ENCODE measurements around the gene RGS7BP.

RGS7BP gene

GRCh38 chr5:64566310-64566916 lies 60.6 kb downstream of the RGS7BP start:
- DNase-seq: no peak

GRCh38 chr5:64569858-64570257 lies 64.0 kb downstream of the RGS7BP start:
- no peak for DNase-seq

- DNase-seq: no peak
Measured at GRCh38 chr5:64570395-64570996, 64.7 kb downstream of the RGS7BP start.

GRCh38 chr5:64575561-64575960 lies 69.7 kb downstream of the RGS7BP start:
- DNase-seq: no peak

GRCh38 chr5:64576250-64576649 lies 70.4 kb downstream of the RGS7BP start:
- DNase-seq: no peak

GRCh38 chr5:64585646-64586045 lies 79.8 kb downstream of the RGS7BP start:
- no peak for DNase-seq

- no peak for DNase-seq
Measured at GRCh38 chr5:64587370-64587769, 81.6 kb downstream of the RGS7BP start.

GRCh38 chr5:64592730-64593341 lies 87.0 kb downstream of the RGS7BP start:
- no peak for DNase-seq

- no peak for DNase-seq
Measured at GRCh38 chr5:64594025-64594424, 88.2 kb downstream of the RGS7BP start.

- no peak for DNase-seq
Measured at GRCh38 chr5:64594601-64595000, 88.8 kb downstream of the RGS7BP start.

- no peak for DNase-seq
Measured at GRCh38 chr5:64595031-64595855, 89.4 kb downstream of the RGS7BP start.

GRCh38 chr5:64599226-64599625 lies 93.4 kb downstream of the RGS7BP start:
- DNase-seq: no peak

GRCh38 chr5:64603676-64604075 lies 97.9 kb downstream of the RGS7BP start:
- no peak for DNase-seq

GRCh38 chr5:64606926-64607325 lies 101.1 kb downstream of the RGS7BP start:
- DNase-seq: no peak

GRCh38 chr5:64612344-64612961 lies 106.6 kb downstream of the RGS7BP start:
- no peak for DNase-seq

- no peak for DNase-seq
Measured at GRCh38 chr5:64615895-64616294, 110.1 kb downstream of the RGS7BP start.

- DNase-seq: no peak
Measured at GRCh38 chr5:64619609-64620008, 113.8 kb downstream of the RGS7BP start.

GRCh38 chr5:64622991-64623390 lies 117.2 kb downstream of the RGS7BP start:
- DNase-seq: no peak

GRCh38 chr5:64625678-64626077 lies 119.9 kb downstream of the RGS7BP start:
- DNase-seq: no peak

GRCh38 chr5:64628901-64629300 lies 123.1 kb downstream of the RGS7BP start:
- no peak for DNase-seq

- DNase-seq: no peak
Measured at GRCh38 chr5:64629841-64630240, 124.0 kb downstream of the RGS7BP start.

GRCh38 chr5:64632251-64632650 lies 126.4 kb downstream of the RGS7BP start:
- DNase-seq: no peak

GRCh38 chr5:64634997-64635686 lies 129.3 kb downstream of the RGS7BP start:
- no peak for DNase-seq

Measured in stimulated activated naive CD4-positive, alpha-beta T cell treated with Interleukin-2 at 50 U/mL for 16 hours (primary cell).